Small intestine (tissue), 7 donors: ENCODE data around the gene CHSY1. TPM values are rescaled to one million over a fixed set of nuclear protein-coding genes. Genes with fewer than 3 reads are reported as not detected.

Source experiments
- DNase-seq, 2 donors: peaks; one replicate each; pipeline versions ENCODE4 v3.0.0 to v3.0.0-alpha.2; 2013
- FAIRE-seq: peaks from 2 replicates; lab custom pipeline; 2012; peaks lifted over from hg19 to GRCh38; lab: Jason Lieb, UNC
- H3K27ac ChIP-seq, 3 donors: one replicate each; pipeline ENCODE4 v1.5.1; 2013; ENCODE audit warnings: low read length in 2 of 3, mild to moderate bottlenecking in 2 of 3, control low read depth in 1 of 3, inconsistent platforms in 1 of 3, low read depth in 1 of 3, moderate library complexity in 1 of 3
- H3K27me3 ChIP-seq, 3 donors: one replicate each; pipeline ENCODE4 v1.6.1; 2013; ENCODE audit warnings: low read length in 3 of 3, inconsistent platforms in 1 of 3; ENCODE audit not compliant: control insufficient read depth in 3 of 3, insufficient read depth in 3 of 3
- H3K36me3 ChIP-seq, 3 donors: one replicate each; pipeline ENCODE4 v1.6.1; 2013; ENCODE audit warnings: low read length in 3 of 3, inconsistent platforms in 1 of 3, low read depth in 1 of 3, mild to moderate bottlenecking in 1 of 3, moderate library complexity in 1 of 3; ENCODE audit not compliant: control insufficient read depth in 3 of 3, insufficient read depth in 2 of 3
- H3K4me1 ChIP-seq, 3 donors: one replicate each; pipeline ENCODE4 v1.6.1; 2013; ENCODE audit warnings: low read length in 2 of 3, inconsistent platforms in 1 of 3, low read depth in 1 of 3, mild to moderate bottlenecking in 1 of 3, moderate library complexity in 1 of 3; ENCODE audit not compliant: control insufficient read depth in 3 of 3, insufficient read depth in 2 of 3
- H3K4me3 ChIP-seq, 3 donors: one replicate each; pipeline ENCODE4 v1.5.1; 2013; ENCODE audit warnings: low read length in 3 of 3, control low read depth in 1 of 3, inconsistent platforms in 1 of 3, low read depth in 1 of 3, mild to moderate bottlenecking in 1 of 3, moderate library complexity in 1 of 3
- H3K9me3 ChIP-seq, 2 donors: one replicate each; pipeline ENCODE4 v1.6.1; 2013; ENCODE audit warnings: low read depth in 1 of 2, low read length in 1 of 2; ENCODE audit not compliant: control insufficient read depth in 2 of 2, insufficient read depth in 1 of 2
- WGBS, 3 donors: extraction: QIAGEN DNeasy Blood & Tissue Kit; methylation state at CpG; one replicate each; pipeline ENCODE4 v1.1.7; 2013; 5-methylcytosine and 5-hydroxymethylcytosine counted together
- polyA plus RNA-seq, 4 donors: library from polyadenylated mRNA; stranded (reverse) in 3 of 4; unstranded in 1 of 4; fragments of 200-250 nt in 3 of 4; fragments of 120-200 nt in 1 of 4; gene quantifications; one replicate each; pipeline versions ENCODE4 v1.2.1 to v1.2.3, GENCODE V29; 2013
- donor health status: healthy with polysubstance abuse.
- donor health status: control.
- donor health status: control.
- donor health status: Bipolar disorder and iron deficiency.
- donor health status: healthy.

The CHSY1 gene
- polyA plus RNA-seq, 4 donors, result 1.6 to 13.1 (median 6.0) TPM

- WGBS, 3 donors, result 79 to 93% (median 80%) methylated on average over 6 of the region's 6 CpGs
- H3K4me1 ChIP-seq, result no peaks in the 10 kb centered on the region
- H3K9me3 ChIP-seq, result no peaks in the 10 kb centered on the region
- H3K27ac ChIP-seq, result no peak overlapping the region
- no peaks in the 10 kb centered on the region for H3K27me3 ChIP-seq
- DNase-seq (no peak), FAIRE-seq (no peak)
- H3K4me3 ChIP-seq, result no peak overlapping the region
- no peaks in the 10 kb centered on the region for H3K36me3 ChIP-seq
Measured at GRCh38 chr15:101156061-101156460, 95.8 kb downstream of the CHSY1 start.

- H3K4me1 ChIP-seq, result no peaks in the 10 kb centered on the region
- H3K9me3 ChIP-seq, result no peaks in the 10 kb centered on the region
- FAIRE-seq (no peak), DNase-seq (no peak)
- WGBS, 3 donors, result 90 to 93% (median 91%) methylated on average over 19 of the region's 19 CpGs
- no peak overlapping the region for H3K4me3 ChIP-seq
- H3K36me3 ChIP-seq, result no peaks in the 10 kb centered on the region
- no peaks in the 10 kb centered on the region for H3K27me3 ChIP-seq
- H3K27ac ChIP-seq, result no peak overlapping the region
Measured at GRCh38 chr15:101153801-101154656, 97.8 kb downstream of the CHSY1 start.

GRCh38 chr15:101152914-101153313 is 98.9 kb downstream of the CHSY1 start:
- no peak for FAIRE-seq
- Histone ChIP-seq H3K9me3 (no peaks in the 10 kb centered on the region), H3K27me3 (no peaks in the 10 kb centered on the region), H3K4me1 (no peaks in the 10 kb centered on the region), H3K4me3 (no peak overlapping the region), H3K36me3 (no peaks in the 10 kb centered on the region), H3K27ac (no peak overlapping the region)
- 92 to 93% (median 92%) methylated on average over 10 of the region's 10 CpGs for WGBS, 3 donors
- no peak for DNase-seq

- 51 to 78% (median 63%) methylated on average over 8 of the region's 8 CpGs for WGBS, 3 donors
- H3K27me3 ChIP-seq, result no peaks in the 10 kb centered on the region
- H3K4me3 ChIP-seq, result no peak overlapping the region
- DNase-seq, result no peak
- no peaks in the 10 kb centered on the region for H3K4me1 ChIP-seq
- no peak for FAIRE-seq
- H3K27ac ChIP-seq, result no peak overlapping the region
- no peaks in the 10 kb centered on the region for H3K36me3 ChIP-seq
- no peaks in the 10 kb centered on the region for H3K9me3 ChIP-seq
Measured at GRCh38 chr15:101151288-101151687, 100.6 kb downstream of the CHSY1 start.

GRCh38 chr15:101150723-101151040 is 101.2 kb downstream of the CHSY1 start:
- Histone ChIP-seq H3K27me3 (no peaks in the 10 kb centered on the region), H3K4me1 (no peaks in the 10 kb centered on the region), H3K27ac (no peak overlapping the region), H3K4me3 (no peak overlapping the region), H3K36me3 (no peaks in the 10 kb centered on the region), H3K9me3 (no peaks in the 10 kb centered on the region)
- WGBS, 3 donors, result 87 to 90% (median 87%) methylated on average over 7 of the region's 7 CpGs
- DNase-seq (no peak), FAIRE-seq (no peak)

DNA sequence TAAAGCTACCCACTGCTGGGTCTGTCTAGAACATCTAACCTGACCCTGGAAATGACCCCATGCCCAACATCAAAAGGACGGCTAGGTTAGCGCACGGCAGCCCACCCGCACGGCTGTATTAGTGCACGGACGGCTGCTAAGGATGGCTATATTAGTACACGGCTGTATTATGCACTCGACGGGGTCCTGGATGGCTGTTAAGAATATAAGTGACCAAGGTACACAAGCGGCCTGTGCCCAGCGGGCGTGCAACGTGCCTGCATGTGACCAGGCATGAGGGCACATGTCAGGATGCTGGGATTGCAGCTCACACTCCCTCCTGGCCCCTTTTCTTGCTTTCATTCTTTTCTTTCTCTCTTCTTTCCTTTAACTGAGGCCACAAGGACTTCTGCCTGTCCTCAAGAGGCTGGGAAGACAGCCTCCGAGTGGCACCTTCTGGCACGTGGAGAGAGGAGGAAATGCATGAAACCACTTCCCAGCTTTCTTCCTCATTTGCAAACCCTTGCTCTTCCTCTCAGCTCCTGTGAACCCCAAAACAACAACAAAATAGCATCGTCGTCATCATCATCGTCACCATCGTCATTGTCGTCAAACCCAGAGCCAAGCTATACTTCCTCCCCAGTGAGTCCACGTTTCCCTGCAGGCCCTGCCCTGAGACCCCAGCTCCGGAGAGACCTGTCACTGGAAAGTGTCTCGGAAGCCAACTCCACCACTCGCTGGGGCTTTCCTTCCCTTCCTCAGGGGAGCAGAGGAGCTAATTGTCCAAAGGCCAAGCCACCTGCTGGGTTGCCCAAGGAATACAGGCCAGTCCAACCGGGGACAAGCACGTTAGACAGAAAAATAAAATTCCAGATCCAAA is 101.8 kb downstream of the CHSY1 start:
- H3K27ac ChIP-seq, result no peak overlapping the region
- no peak for DNase-seq

GRCh38 chr15:101148881-101149664 is 102.8 kb downstream of the CHSY1 start:
- DNase-seq (peak in 1 of 2 donors; percentile 36), FAIRE-seq (no peak)
- no peaks in the 10 kb centered on the region for H3K4me1 ChIP-seq
- no peaks in the 10 kb centered on the region for H3K36me3 ChIP-seq
- H3K9me3 ChIP-seq, result no peaks in the 10 kb centered on the region
- H3K4me3 ChIP-seq, result no peak overlapping the region
- H3K27ac ChIP-seq, result no peak overlapping the region
- H3K27me3 ChIP-seq, result no peaks in the 10 kb centered on the region
- WGBS, 3 donors, result 70 to 76% (median 70%) methylated on average over 12 to 13 of the region's 13 CpGs

More for the DNA sequence above, 101.8 kb downstream of the CHSY1 start:
- Histone ChIP-seq H3K4me1 (no peaks in the 10 kb centered on the region), H3K36me3 (no peaks in the 10 kb centered on the region), H3K4me3 (no peak overlapping the region), H3K27me3 (no peaks in the 10 kb centered on the region), H3K9me3 (no peaks in the 10 kb centered on the region)
- WGBS, 3 donors, result 90 to 92% (median 90%) methylated on average over 27 of the region's 27 CpGs
- FAIRE-seq, result no peak
